B cell (primary cell): ENCODE data around the gene CHMP1A. TPM values are rescaled to one million over a fixed set of nuclear protein-coding genes. Genes with fewer than 3 reads are reported as not detected.
A peak's percentile ranks its signal among the peaks of the same experiment; 100 is the strongest.

Experiments
- ATAC-seq: fragments of 200-7000 bp; cut with Tn5 transposase; one replicate; pipeline ENCODE4 v1.10.0; 2021; ENCODE audit warnings: low read depth, mild to moderate bottlenecking, moderate number of reproducible peaks, moderate library complexity
- CTCF ChIA-PET: fragments of 350-600 bp; sonication (Branson Sonifier 250); formaldehyde crosslinking; loops from one replicate; lab custom pipeline; 2021; ENCODE audit warnings: antibody characterized with exemption, inconsistent platforms; lab: Charles Lee
- POLR2A ChIA-PET: fragments of 350-600 bp; sonication (Branson Sonifier 250); formaldehyde crosslinking; loops from one replicate; lab custom pipeline; 2021; ENCODE audit warnings: antibody characterized with exemption; lab: Charles Lee
- DNase-seq: peaks from one replicate; pipeline ENCODE4 v3.0.0; 2013
- H2AFZ ChIP-seq: 2 replicates; pipeline ENCODE4 v1.6.1; 2012; ENCODE audit warnings: mild to moderate bottlenecking, low read depth, low read length; ENCODE audit not compliant: insufficient read depth, poor library complexity, severe bottlenecking
- H3K27ac ChIP-seq, 2 donors: 1 replicate in 1 of 2; 2 replicates in 1 of 2; pipeline ENCODE4 v1.5.1; 2012 to 2013; ENCODE audit warnings: low read length in 2 of 2, mild to moderate bottlenecking in 2 of 2, moderate library complexity in 1 of 2
- H3K27me3 ChIP-seq, 4 experiments: fragments of 200-600 bp in 1 of 4; sonication (generic) in 1 of 4; replicated peaks in 1 of 4; 1 replicate in 2 of 4; 2 replicates in 2 of 4; pipeline versions ENCODE4 v1.6.1 to v1.7.0; 2013 to 2016; ENCODE audit warnings: low read length in 3 of 4, mild to moderate bottlenecking in 2 of 4, mixed read lengths in 1 of 4, moderate library complexity in 1 of 4; ENCODE audit not compliant: insufficient read depth in 4 of 4, control insufficient read depth in 3 of 4; ENCODE audit errors: control extremely low read depth in 1 of 4
- H3K36me3 ChIP-seq, 2 experiments: replicated peaks in 1 of 2; 1 replicate in 1 of 2; 2 replicates in 1 of 2; pipeline versions ENCODE4 v1.6.1 to v1.7.1; 2013; ENCODE audit warnings: low read length in 1 of 2; ENCODE audit not compliant: insufficient read depth in 2 of 2, control insufficient read depth in 1 of 2; ENCODE audit errors: control extremely low read depth in 1 of 2, extremely low read depth in 1 of 2
- H3K4me1 ChIP-seq, 2 donors: fragments of 200-600 bp in 1 of 2; sonication (generic) in 1 of 2; 1 replicate in 1 of 2; 2 replicates in 1 of 2; pipeline versions ENCODE4 v1.5.1 to v1.6.1; 2013 to 2017; ENCODE audit warnings: low read length in 2 of 2; ENCODE audit not compliant: control insufficient read depth in 2 of 2, insufficient read depth in 2 of 2
- H3K4me2 ChIP-seq: replicated peaks from 2 replicates; pipeline ENCODE3; 2012; ENCODE audit warnings: mild to moderate bottlenecking, low read depth, low read length; ENCODE audit not compliant: poor library complexity, severe bottlenecking
- H3K4me3 ChIP-seq, 5 experiments: fragments of 200-600 bp in 1 of 5; sonication (generic) in 1 of 5; 1 replicate in 3 of 5; 2 replicates in 2 of 5; pipeline versions ENCODE4 v1.5.1 to v1.7.0; 2011 to 2016; ENCODE audit warnings: low read length in 4 of 5, mild to moderate bottlenecking in 4 of 5, low read depth in 2 of 5, control low read depth in 1 of 5, moderate library complexity in 1 of 5; ENCODE audit not compliant: insufficient read depth in 1 of 5; ENCODE audit errors: control extremely low read depth in 1 of 5, extremely low read depth in 1 of 5
- H3K79me2 ChIP-seq: fragments of 200-600 bp; sonication (generic); one replicate; pipeline ENCODE4 v1.6.0; 2016; ENCODE audit warnings: low read length; ENCODE audit not compliant: control insufficient read depth, insufficient read depth
- H3K9ac ChIP-seq: fragments of 200-600 bp; sonication (generic); 2 replicates; pipeline ENCODE4 v1.6.1; 2017; ENCODE audit warnings: mild to moderate bottlenecking, low read length, moderate library complexity
- H3K9me3 ChIP-seq, 3 donors: one replicate each; pipeline versions ENCODE4 v1.6.1 to v1.7.1; 2013; ENCODE audit warnings: low read length in 2 of 3; ENCODE audit not compliant: control insufficient read depth in 2 of 3, insufficient read depth in 1 of 3; ENCODE audit errors: control extremely low read depth in 1 of 3
- H4K20me1 ChIP-seq: 2 replicates; pipeline ENCODE4 v1.6.0; 2012; ENCODE audit warnings: mild to moderate bottlenecking, low read length; ENCODE audit not compliant: insufficient read depth, control insufficient read depth, poor library complexity, severe bottlenecking
- H3K27ac Mint-ChIP-seq: one replicate; pipeline ENCODE4 v1.8.0; 2021; ENCODE audit warnings: mixed read lengths
- H3K27me3 Mint-ChIP-seq: one replicate; pipeline ENCODE4 v1.8.0; 2021; ENCODE audit warnings: mixed read lengths
- H3K4me1 Mint-ChIP-seq: one replicate; pipeline ENCODE4 v1.8.0; 2021; ENCODE audit warnings: mixed read lengths
- H3K4me3 Mint-ChIP-seq: one replicate; pipeline ENCODE4 v1.8.0; 2021; ENCODE audit warnings: mixed read lengths
- H3K9me3 Mint-ChIP-seq: one replicate; pipeline ENCODE4 v1.8.0; 2022; ENCODE audit warnings: mixed read lengths; ENCODE audit not compliant: insufficient read depth
- CTCF ChIP-seq: fragments of 200-600 bp; IDR thresholded peaks from one replicate; pipeline ENCODE4 v1.8.0; 2022; ENCODE audit warnings: antibody characterized with exemption, mild to moderate bottlenecking
- EZH2 ChIP-seq: IDR thresholded peaks from 2 replicates; pipeline ENCODE4 v1.6.1; 2012; ENCODE audit warnings: borderline replicate concordance, low read depth, mild to moderate bottlenecking, moderate library complexity, low read length; ENCODE audit not compliant: insufficient read depth, poor library complexity, severe bottlenecking
- WGBS: methylation state at CpG from one replicate; pipeline ENCODE4 v1.1.5; 2013; ENCODE audit warnings: missing lambda C conversion rate; ENCODE audit not compliant: insufficient coverage; 5-methylcytosine and 5-hydroxymethylcytosine counted together
- intact Hi-C: fragments of 100-400 bp; cut with micrococcal nuclease; formaldehyde crosslinking; loops from one replicate; pipeline ENCODE4 v1.10.0; 2022
- polyA plus RNA-seq: library from polyadenylated mRNA; depleted of rRNA; stranded (reverse); fragments of >200 nt; gene quantifications from 2 replicates; pipeline ENCODE4 v1.2.3, GENCODE V29; 2012
- total RNA-seq, 2 donors: library from RNA; stranded (reverse); fragments of 120-200 nt in 1 of 2; gene quantifications; 1 replicate in 1 of 2; 2 replicates in 1 of 2; pipeline versions ENCODE4 v1.2.3 to v1.2.4, GENCODE V29; 2013 to 2022

The CHMP1A gene
- total and polyA plus RNA-seq, 2 donors (not counting 1 experiment from before 2014, with no cell fraction given): 80.4 to 88.1 TPM

- Histone ChIP-seq H4K20me1 (peaks cover 22% of the 10 kb centered on the region), H3K27ac (peak overlapping the region; percentile 30 to 88), H3K4me3 (peak overlapping the region; percentile 42 to 97 (median 96)), H3K4me2 (peak overlapping the region; percentile 99), H3K9ac (peak overlapping the region; percentile 92), H3K79me2 (peaks cover 49% of the 10 kb centered on the region), H3K9me3 (no peaks in the 10 kb centered on the region), H2AFZ (peak overlapping the region; percentile 86), H3K36me3 (peaks cover 0 to 9% of the 10 kb centered on the region in 2 experiments), H3K4me1 (peaks cover 14 to 20% of the 10 kb centered on the region in 2 donors), H3K27me3 (no peaks in the 10 kb centered on the region)
- Mint-ChIP-seq H3K27me3 (no peaks in the 10 kb centered on the region), H3K9me3 (no peaks in the 10 kb centered on the region), H3K4me3 (peak overlapping the region; percentile 89), H3K27ac (peak overlapping the region; percentile 85), H3K4me1 (peaks cover 27% of the 10 kb centered on the region)
- CTCF ChIA-PET: interaction anchor here (0.6 to 1.4 kb wide), 2 partner anchors 16 to 25 kb away, joined by 3 read pairs; no protein-coding TSS in a partner anchor
- POLR2A ChIA-PET: no interaction called here
- TF ChIP-seq CTCF: no peak
- DNase-seq (no peak), ATAC-seq (no peak)
- 30% methylated on average over 26 of the region's 27 CpGs for WGBS
- intact Hi-C loops: loop anchor here (1.0 to 10.0 kb wide), 3 partner anchors 28 to 414 kb away; partner anchors contain the start of genes CDK10 and SPATA2L
Measured at GRCh38 chr16:89658221-89658879, 842 bp upstream of the CHMP1A start.

- 38% methylated on average over 29 of the region's 32 CpGs for WGBS
- ChIA-PET CTCF (interaction anchor here (0.6 to 1.3 kb wide), 3 partner anchors 14 to 44 kb away, joined by 3 to 6 read pairs (median 3); no protein-coding TSS in a partner anchor), POLR2A (no interaction called here)
- Mint-ChIP-seq H3K27ac (peak overlapping the region; percentile 61), H3K27me3 (no peaks in the 10 kb centered on the region), H3K4me1 (peaks cover 27% of the 10 kb centered on the region), H3K9me3 (no peaks in the 10 kb centered on the region), H3K4me3 (peak overlapping the region; percentile 89)
- Histone ChIP-seq H3K27me3 (no peaks in the 10 kb centered on the region), H2AFZ (peak overlapping the region; percentile 86), H4K20me1 (peaks cover 31% of the 10 kb centered on the region), H3K9ac (peak overlapping the region; percentile 92), H3K4me1 (peaks cover 14 to 20% of the 10 kb centered on the region in 2 donors), H3K4me3 (peak overlapping the region in 4 of 5 experiments; percentile 88 to 97 (median 96)), H3K9me3 (no peaks in the 10 kb centered on the region), H3K4me2 (peak overlapping the region; percentile 99), H3K79me2 (peaks cover 55% of the 10 kb centered on the region), H3K36me3 (peaks cover 0 to 12% of the 10 kb centered on the region in 2 experiments), H3K27ac (peak overlapping the region; percentile 38 to 88)
- DNase-seq: no peak
- intact Hi-C loops: loop anchor here (10.0 kb wide), 1 partner anchor 412 kb away; no protein-coding TSS in a partner anchor
- no peak for ATAC-seq
- TF ChIP-seq EZH2 (no peak), CTCF (no peak)
Measured at GRCh38 chr16:89656435-89657121, 930 bp downstream of the CHMP1A start.
